Measurements from ENCODE around the gene AP2A1. TPM values are rescaled to one million over a fixed set of nuclear protein-coding genes. Genes with fewer than 3 reads are reported as not detected.

The AP2A1 gene
- polyA plus RNA-seq, 1 donor from 2014 or later = 40.8 TPM

- Histone ChIP-seq H2AFZ (ENCODE audit: low read depth, low read length) (no peak overlapping the region), H4K20me1 (ENCODE audit: insufficient read depth) (no peaks in the 10 kb centered on the region), H3K27ac (ENCODE audit: low read length) (no peak overlapping the region), H3K4me2 (ENCODE audit: low read length) (no peak overlapping the region), H3K79me2 (replicated peaks; ENCODE audit: insufficient read depth, low read length) (no peaks in the 10 kb centered on the region), H3K9me2 (ENCODE audit: insufficient read depth, low read length) (no peaks in the 10 kb centered on the region), H3K9me3 (ENCODE audit: low read length) (no peaks in the 10 kb centered on the region), H3K27me3 (ENCODE audit: insufficient read depth, low read depth, low read length) (no peaks in the 10 kb centered on the region), H3K4me3 (ENCODE audit: low read length) (no peak overlapping the region), H3F3A (ENCODE audit: insufficient read depth, low read length, poor library complexity, severe bottlenecking) (no peaks in the 10 kb centered on the region), H3K36me3 (ENCODE audit: insufficient read depth, low read length) (no peaks in the 10 kb centered on the region), H3K9ac (ENCODE audit: low read length) (no peak overlapping the region)
- TF ChIP-seq EP300 (conservative IDR thresholded peaks at IDR 0.05; ENCODE audit: poor library complexity, severe bottlenecking) (no peak), CTCF (IDR thresholded peaks at IDR 0.05; ENCODE audit: poor library complexity, severe bottlenecking) (no peak), EZH2 (IDR thresholded peaks at IDR 0.05; ENCODE audit: borderline replicate concordance, insufficient read depth, low read length, poor library complexity, severe bottlenecking) (no peak)
Observed at GRCh38 chr19:49798574-49798973, 31.8 kb downstream of the AP2A1 start.

- H3K9me3 ChIP-seq (ENCODE audit: low read length) = no peaks in the 10 kb centered on the region
- no peak overlapping the region for H3K27ac ChIP-seq (ENCODE audit: low read length)
- no peaks in the 10 kb centered on the region for H3K36me3 ChIP-seq (ENCODE audit: insufficient read depth, low read length)
- no peak for TF ChIP-seq REST (IDR thresholded peaks at IDR 0.05; ENCODE audit: borderline replicate concordance)
- H3K4me3 ChIP-seq (ENCODE audit: low read length) = no peak overlapping the region
- H3K9ac ChIP-seq (ENCODE audit: low read length) = no peak overlapping the region
- H3F3A ChIP-seq (ENCODE audit: insufficient read depth, low read length, poor library complexity, severe bottlenecking) = no peaks in the 10 kb centered on the region
- H3K9me2 ChIP-seq (ENCODE audit: insufficient read depth, low read length) = no peaks in the 10 kb centered on the region
- no peaks in the 10 kb centered on the region for H3K27me3 ChIP-seq (ENCODE audit: insufficient read depth, low read depth, low read length)
- no peak overlapping the region for H2AFZ ChIP-seq (ENCODE audit: low read depth, low read length)
- no peaks in the 10 kb centered on the region for H3K79me2 ChIP-seq (replicated peaks; ENCODE audit: insufficient read depth, low read length)
- no peaks in the 10 kb centered on the region for H4K20me1 ChIP-seq (ENCODE audit: insufficient read depth)
- no peak overlapping the region for H3K4me2 ChIP-seq (ENCODE audit: low read length)
Observed at GRCh38 chr19:49799271-49799797, 32.5 kb downstream of the AP2A1 start.

GRCh38 chr19:49799798-49800376 lies 33.1 kb downstream of the AP2A1 start:
- Histone ChIP-seq H3K36me3 (ENCODE audit: insufficient read depth, low read length) (no peaks in the 10 kb centered on the region), H3K9me3 (ENCODE audit: low read length) (no peaks in the 10 kb centered on the region)
- no peak for TF ChIP-seq RAD21 (conservative IDR thresholded peaks at IDR 0.05)
- TF ChIP-seq MXI1 (conservative IDR thresholded peaks at IDR 0.05; ENCODE audit: poor library complexity, severe bottlenecking) = no peak
- no peak for TF ChIP-seq EZH2 (IDR thresholded peaks at IDR 0.05; ENCODE audit: borderline replicate concordance, insufficient read depth, low read length, poor library complexity, severe bottlenecking)
- no peak for TF ChIP-seq CTCF (IDR thresholded peaks at IDR 0.05; ENCODE audit: poor library complexity, severe bottlenecking)
- no peak for TF ChIP-seq POLR2AphosphoS5 (IDR thresholded peaks at IDR 0.05)
- TF ChIP-seq REST (IDR thresholded peaks at IDR 0.05; ENCODE audit: borderline replicate concordance) = no peak
- TF ChIP-seq EP300 (conservative IDR thresholded peaks at IDR 0.05; ENCODE audit: poor library complexity, severe bottlenecking) = no peak
- TF ChIP-seq TAF1 (IDR thresholded peaks at IDR 0.05; ENCODE audit: low read depth) = no peak
- no peak for TF ChIP-seq SMC3 (conservative IDR thresholded peaks at IDR 0.05; ENCODE audit: poor library complexity)

More at GRCh38 chr19:49799798-49800376, 33.1 kb downstream of the AP2A1 start:
- H3K27me3 ChIP-seq (ENCODE audit: insufficient read depth, low read depth, low read length) = no peaks in the 10 kb centered on the region
- H3K79me2 ChIP-seq (replicated peaks; ENCODE audit: insufficient read depth, low read length) = no peaks in the 10 kb centered on the region
- H3K4me3 ChIP-seq (ENCODE audit: low read length) = no peak overlapping the region
- H3K4me2 ChIP-seq (ENCODE audit: low read length) = no peak overlapping the region
- H3K9ac ChIP-seq (ENCODE audit: low read length) = no peak overlapping the region
- no peaks in the 10 kb centered on the region for H3F3A ChIP-seq (ENCODE audit: insufficient read depth, low read length, poor library complexity, severe bottlenecking)
- H3K27ac ChIP-seq (ENCODE audit: low read length) = no peak overlapping the region
- H2AFZ ChIP-seq (ENCODE audit: low read depth, low read length) = no peak overlapping the region
- H3K9me2 ChIP-seq (ENCODE audit: insufficient read depth, low read length) = no peaks in the 10 kb centered on the region
- no peaks in the 10 kb centered on the region for H4K20me1 ChIP-seq (ENCODE audit: insufficient read depth)

All from neural cell (in vitro differentiated cells).